PC-3 (cell line): ENCODE results near the gene ARHGEF11.

Experiments used
- EZH2 ChIP-seq: fragments of 300-600 bp; sonication (generic); IDR thresholded peaks from one replicate; pipeline ENCODE4 v1.6.1; 2017; ENCODE audit warnings: antibody characterized with exemption, mild to moderate bottlenecking, low read length; ENCODE audit not compliant: unreplicated experiment
- EZH2phosphoT487 ChIP-seq: fragments of 300-600 bp; sonication (generic); IDR thresholded peaks from 2 replicates; pipeline ENCODE4 v1.6.1; 2018; ENCODE audit warnings: mild to moderate bottlenecking, antibody characterized with exemption, low read length, borderline replicate concordance
- TF ChIP-seq, protein P1 (sequence below): fragments of 300-600 bp; sonication (generic); conservative IDR thresholded peaks from 2 replicates; pipeline ENCODE4 v1.5.1; 2017; ENCODE audit warnings: antibody characterized with exemption, low read depth, mild to moderate bottlenecking, low read length

DNA sequence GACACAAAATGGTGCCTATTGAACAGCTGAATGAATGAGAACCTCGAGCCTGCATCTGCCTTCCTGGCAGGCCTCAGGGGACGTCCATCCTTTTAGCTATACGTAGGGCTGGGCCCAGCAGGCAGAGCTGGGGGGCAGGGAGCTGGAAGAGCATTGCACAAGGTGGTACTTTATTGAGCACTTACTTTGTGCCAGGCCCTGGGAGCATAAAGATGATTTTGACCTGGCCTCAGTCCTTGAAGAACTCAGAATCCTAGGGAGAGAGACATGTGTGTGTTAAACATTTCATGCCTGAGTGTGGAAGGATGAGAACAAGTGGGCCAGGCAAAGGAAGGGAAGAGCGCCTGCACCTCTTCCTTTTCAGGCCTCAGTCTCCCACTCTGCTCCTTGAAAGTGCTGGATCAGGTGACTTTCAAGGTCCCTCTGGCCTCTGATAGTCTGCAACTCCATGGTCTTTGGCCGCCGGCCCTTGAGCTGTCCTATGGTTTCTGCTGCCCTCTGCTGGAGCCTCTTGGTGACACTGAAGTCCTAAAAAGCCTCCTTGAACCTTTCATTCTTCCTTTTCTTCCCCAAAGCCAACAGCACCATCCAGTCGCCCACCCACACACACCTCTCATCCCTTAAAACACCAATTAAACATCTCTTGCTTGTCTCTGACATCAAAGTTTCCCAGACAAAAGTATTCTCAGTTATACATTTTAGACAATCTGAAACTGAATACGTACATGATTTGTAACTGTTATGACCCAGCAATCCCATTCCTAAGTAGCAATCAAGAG, 155.6 kb downstream of the ARHGEF11 start:
- TF ChIP-seq, protein P1, sequence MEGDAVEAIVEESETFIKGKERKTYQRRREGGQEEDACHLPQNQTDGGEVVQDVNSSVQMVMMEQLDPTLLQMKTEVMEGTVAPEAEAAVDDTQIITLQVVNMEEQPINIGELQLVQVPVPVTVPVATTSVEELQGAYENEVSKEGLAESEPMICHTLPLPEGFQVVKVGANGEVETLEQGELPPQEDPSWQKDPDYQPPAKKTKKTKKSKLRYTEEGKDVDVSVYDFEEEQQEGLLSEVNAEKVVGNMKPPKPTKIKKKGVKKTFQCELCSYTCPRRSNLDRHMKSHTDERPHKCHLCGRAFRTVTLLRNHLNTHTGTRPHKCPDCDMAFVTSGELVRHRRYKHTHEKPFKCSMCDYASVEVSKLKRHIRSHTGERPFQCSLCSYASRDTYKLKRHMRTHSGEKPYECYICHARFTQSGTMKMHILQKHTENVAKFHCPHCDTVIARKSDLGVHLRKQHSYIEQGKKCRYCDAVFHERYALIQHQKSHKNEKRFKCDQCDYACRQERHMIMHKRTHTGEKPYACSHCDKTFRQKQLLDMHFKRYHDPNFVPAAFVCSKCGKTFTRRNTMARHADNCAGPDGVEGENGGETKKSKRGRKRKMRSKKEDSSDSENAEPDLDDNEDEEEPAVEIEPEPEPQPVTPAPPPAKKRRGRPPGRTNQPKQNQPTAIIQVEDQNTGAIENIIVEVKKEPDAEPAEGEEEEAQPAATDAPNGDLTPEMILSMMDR, result peak; percentile 97
- TF ChIP-seq EZH2 (no peak), EZH2phosphoT487 (no peak)
